ENCODE data around the gene MCC.

DNA sequence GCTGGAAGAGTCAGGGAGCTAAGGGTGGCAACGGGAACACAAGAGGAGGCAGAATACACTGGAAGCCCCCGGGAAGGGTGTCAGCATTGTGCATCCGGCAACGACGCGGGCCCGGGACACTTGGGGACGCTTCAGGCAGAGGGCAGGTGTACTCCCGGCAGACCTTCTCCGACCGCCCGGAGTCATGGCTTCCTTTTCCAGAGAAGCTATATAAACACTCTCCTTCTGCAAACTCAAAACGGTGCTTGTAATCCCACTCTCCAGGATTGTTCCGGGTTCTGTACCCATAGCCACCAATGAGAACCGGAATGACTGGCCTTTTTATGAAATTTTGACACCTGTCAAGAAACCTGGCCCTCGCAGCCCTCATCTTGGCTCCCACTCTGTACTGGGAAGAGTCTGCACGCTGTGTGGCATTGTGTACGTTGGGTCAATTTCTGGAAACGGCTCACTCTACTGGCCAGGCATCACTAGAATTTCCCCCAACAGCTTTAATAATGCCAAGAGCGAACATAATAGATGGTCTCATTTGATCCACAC is 462 bp upstream of the MCC start:
- no peak for TF ChIP-seq CTCF (conservative IDR thresholded peaks at IDR 0.05; ENCODE audit: low read length)
- TF ChIP-seq EZH2phosphoT487 (IDR thresholded peaks at IDR 0.05; ENCODE audit: borderline replicate concordance, low read depth, low read length), result no peak
